Fibroblast of gingiva (primary cell): ENCODE results near the gene UBL4B.

Source experiments
- DNase-seq: peaks from one replicate; pipeline ENCODE4 v3.0.0-alpha.2; 2011; ENCODE audit warnings: low read depth

Gene UBL4B

GRCh38 chr1:110153407-110153950, 41.2 kb downstream of the UBL4B start:
- no peak for DNase-seq

GRCh38 chr1:110155878-110156522, 43.8 kb downstream of the UBL4B start:
- DNase-seq: peak; percentile 40

GRCh38 chr1:110158261-110158660, 46.0 kb downstream of the UBL4B start:
- DNase-seq: no peak

GRCh38 chr1:110159168-110159567, 46.9 kb downstream of the UBL4B start:
- no peak for DNase-seq

GRCh38 chr1:110160538-110161100, 48.4 kb downstream of the UBL4B start:
- no peak for DNase-seq

- DNase-seq: no peak
These were observed 48.9 kb downstream of the UBL4B start for GRCh38 chr1:110161165-110161564.

- DNase-seq: no peak
These were observed 49.6 kb downstream of the UBL4B start for GRCh38 chr1:110161849-110162248.
